Mucosa of descending colon (tissue), 3 donors: ENCODE measurements around the gene CST5. TPM values are rescaled to one million over a fixed set of nuclear protein-coding genes. Genes with fewer than 3 reads are reported as not detected.
"Not testable (repeated sequence)": the region's sequence is repeated elsewhere in the genome, so short reads cannot be mapped to it uniquely, and the experiment has no call there.

Experiments used
- ATAC-seq: fragments of 200-7000 bp; cut with Tn5 transposase; one replicate; pipeline ENCODE4 v1.9.1; 2020; ENCODE audit warnings: mild to moderate bottlenecking, moderate library complexity
- DNase-seq, 3 donors: peaks; one replicate each; pipeline ENCODE4 v3.0.0-alpha.2; 2020
- H3K36me3 ChIP-seq: fragments of 200-600 bp; one replicate; pipeline ENCODE4 v1.8.0; 2021; ENCODE audit warnings: low read depth, mild to moderate bottlenecking
- H3K4me1 ChIP-seq: fragments of 200-600 bp; one replicate; pipeline ENCODE4 v1.8.0; 2021; ENCODE audit warnings: low read depth, mild to moderate bottlenecking
- H3K4me3 ChIP-seq: fragments of 200-600 bp; one replicate; pipeline ENCODE4 v1.8.0; 2021; ENCODE audit warnings: mild to moderate bottlenecking
- H3K9me3 ChIP-seq: fragments of 200-600 bp; one replicate; pipeline ENCODE4 v1.8.0; 2021; ENCODE audit warnings: mild to moderate bottlenecking
- CTCF ChIP-seq: fragments of 200-600 bp; IDR thresholded peaks from one replicate; pipeline ENCODE4 v1.8.0; 2022; ENCODE audit warnings: antibody characterized with exemption, mild to moderate bottlenecking
- intact Hi-C, 2 donors: fragments of 100-400 bp; cut with DNase I in 1 of 2; cut with micrococcal nuclease in 1 of 2; formaldehyde crosslinking; loops; one replicate each; pipeline versions ENCODE4 v1.11.0 to v1.11.1; 2022; cut with DNase I, micrococcal nuclease
- total RNA-seq, 3 donors: library from RNA; stranded (reverse); fragmentation: NEBNext Ultra II Directional in 2 of 3; extraction: Animal tissue kit (Norgen Biotek cat#: 25700) in 2 of 3; gene quantifications; one replicate each; pipeline versions ENCODE4 v1.2.1 to v1.2.4, GENCODE V29; 2021 to 2023
- donor health status: DM: no; HTN: no; CAD: no; lungs with moderate emphysema.
- donor health status: DM: no; HTN: no; CAD: no.
- donor health status: DM: no; HTN: yes; CAD: no.

The CST5 gene
- total RNA-seq, 3 donors from 2014 or later: not detected

- intact Hi-C loops: no loop called here
- no peaks in the 10 kb centered on the region for H3K36me3 ChIP-seq
- no peak for TF ChIP-seq CTCF
- ATAC-seq: no peak
- no peaks in the 10 kb centered on the region for H3K9me3 ChIP-seq
- H3K4me3 ChIP-seq: no peak overlapping the region
- H3K4me1 ChIP-seq: no peaks in the 10 kb centered on the region
- DNase-seq: no peak
Measured at GRCh38 chr20:23870461-23870860, 9.1 kb downstream of the CST5 start.

DNA sequence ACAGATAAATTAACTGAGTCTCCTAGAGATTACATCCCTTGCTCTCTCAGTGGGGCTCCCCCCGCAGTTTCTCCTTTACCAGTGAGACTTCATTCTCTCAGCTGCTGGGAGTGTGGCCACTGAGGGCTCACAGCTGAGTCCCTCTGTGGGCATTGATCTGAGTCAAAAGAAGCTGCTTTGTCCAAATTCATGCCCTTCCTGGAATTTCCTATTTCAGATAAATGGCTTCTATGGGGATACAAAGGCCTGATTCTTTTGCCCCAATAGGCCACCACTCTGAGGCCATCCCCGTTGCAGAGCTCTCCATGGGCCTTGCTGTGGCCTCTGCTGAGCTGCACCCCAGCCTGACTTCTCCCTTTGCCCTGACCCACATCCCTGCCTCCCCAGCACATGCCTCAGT, 10.0 kb downstream of the CST5 start:
- ATAC-seq: no peak
- no peaks in the 10 kb centered on the region for H3K9me3 ChIP-seq
- no peak overlapping the region for H3K4me3 ChIP-seq
- no peaks in the 10 kb centered on the region for H3K4me1 ChIP-seq
- TF ChIP-seq CTCF: no peak
- intact Hi-C loops: no loop called here
- no peaks in the 10 kb centered on the region for H3K36me3 ChIP-seq
- DNase-seq: no peak

DNA sequence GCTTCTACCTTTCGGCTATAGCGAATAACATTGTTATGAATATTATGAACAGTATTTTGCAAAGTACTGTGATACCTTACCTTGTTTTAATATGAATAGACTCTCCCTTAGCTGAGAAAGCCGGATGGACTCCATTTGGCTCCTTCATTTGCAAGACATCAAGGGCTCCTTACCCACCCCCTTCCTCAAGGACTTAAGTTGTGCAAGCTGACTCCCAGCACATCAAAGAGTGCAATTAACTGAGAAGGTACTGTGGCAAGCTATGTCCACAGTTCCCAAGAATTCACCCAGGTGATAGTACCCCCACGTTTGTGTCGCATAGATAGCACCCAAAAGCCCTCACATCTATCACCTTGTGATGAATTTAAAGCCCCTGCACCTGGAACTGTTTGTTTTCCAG, 11.2 kb downstream of the CST5 start:
- no peaks in the 10 kb centered on the region for H3K36me3 ChIP-seq
- H3K4me3 ChIP-seq: no peak overlapping the region
- intact Hi-C loops: no loop called here
- no peak for DNase-seq
- H3K4me1 ChIP-seq: no peaks in the 10 kb centered on the region
- no peaks in the 10 kb centered on the region for H3K9me3 ChIP-seq
- no peak for TF ChIP-seq CTCF
- no peak for ATAC-seq

DNA sequence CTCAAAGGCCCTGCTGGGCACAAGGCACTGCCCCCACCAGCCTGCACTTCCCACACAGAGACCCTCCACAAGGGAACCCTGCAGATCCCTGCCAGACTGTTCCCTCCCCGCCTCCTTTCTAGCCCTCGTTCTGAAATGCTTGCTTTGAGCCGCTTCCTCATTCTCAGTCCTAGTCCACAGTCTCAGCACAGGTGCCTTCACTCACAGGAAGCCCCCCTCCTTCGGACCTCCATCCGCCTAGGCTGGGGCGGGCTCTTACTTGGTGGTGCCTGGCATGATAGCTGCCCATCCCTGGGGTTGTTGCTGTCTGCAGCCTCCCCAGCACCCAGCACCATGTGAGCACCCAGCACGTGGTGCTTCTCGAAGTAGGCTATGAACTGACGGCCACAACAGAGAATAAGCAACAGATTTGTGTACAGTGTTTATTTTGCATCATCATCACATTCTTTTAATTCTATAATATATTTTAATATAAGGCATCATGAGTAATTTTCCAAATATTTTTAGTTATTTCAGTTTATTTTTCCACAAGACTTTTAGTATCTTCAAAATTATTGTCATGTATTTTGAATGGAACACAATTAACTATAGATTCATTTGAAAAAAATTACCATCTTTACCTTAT, 12.3 kb downstream of the CST5 start:
- ATAC-seq (no peak), DNase-seq (no peak)
- Histone ChIP-seq H3K36me3 (no peaks in the 10 kb centered on the region), H3K9me3 (no peaks in the 10 kb centered on the region), H3K4me3 (no peak overlapping the region), H3K4me1 (no peaks in the 10 kb centered on the region)
- intact Hi-C loops: no loop called here
- no peak for TF ChIP-seq CTCF

GRCh38 chr20:23860771-23861170, 18.8 kb downstream of the CST5 start:
- H3K36me3 ChIP-seq, H3K9me3 ChIP-seq, ATAC-seq, H3K4me1 ChIP-seq, H3K4me3 ChIP-seq, intact Hi-C loops, DNase-seq: not testable (repeated sequence)

DNA sequence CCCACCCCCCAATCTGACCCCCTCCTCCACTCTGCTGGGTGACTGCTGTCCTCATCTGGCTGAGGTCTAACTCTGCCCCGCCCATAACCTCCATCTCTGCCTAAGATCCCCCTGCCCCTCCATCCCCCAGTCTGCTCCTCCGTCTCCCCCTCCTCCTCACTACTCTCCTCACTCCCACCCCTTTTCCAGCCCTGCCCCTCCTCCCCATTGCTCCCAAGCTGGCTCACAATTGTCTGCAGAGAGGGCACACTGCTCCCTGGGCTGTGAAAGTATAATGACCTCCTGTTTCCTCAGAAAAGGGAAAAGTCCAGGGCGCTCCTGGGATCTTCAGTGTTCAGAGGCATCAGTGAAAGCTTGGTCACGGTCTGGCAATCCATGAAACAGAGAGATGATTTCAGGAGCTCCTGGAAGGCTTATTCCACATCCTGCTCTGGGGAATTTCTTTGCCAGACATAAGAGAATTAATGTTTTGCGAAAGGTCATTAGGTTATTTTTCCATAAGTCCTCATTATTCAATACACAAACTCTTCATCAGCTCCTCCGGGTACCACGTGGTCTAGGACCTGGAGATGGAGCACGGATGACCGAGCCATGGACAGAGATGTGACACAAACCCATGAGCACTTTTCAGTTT, 21.5 kb downstream of the CST5 start:
- Histone ChIP-seq H3K36me3 (no peaks in the 10 kb centered on the region), H3K9me3 (no peaks in the 10 kb centered on the region), H3K4me3 (no peak overlapping the region), H3K4me1 (no peaks in the 10 kb centered on the region)
- ATAC-seq (no peak), DNase-seq (no peak)
- no peak for TF ChIP-seq CTCF
- intact Hi-C loops: no loop called here
